ENCODE results near the gene PACRG. TPM values are rescaled to one million over a fixed set of nuclear protein-coding genes. Genes with fewer than 3 reads are reported as not detected.

PACRG gene
- total and polyA plus RNA-seq, 10 of the 15 experiments (the other 5 are each of a cell fraction or from before 2014, with no cell fraction given) = not detected

DNA sequence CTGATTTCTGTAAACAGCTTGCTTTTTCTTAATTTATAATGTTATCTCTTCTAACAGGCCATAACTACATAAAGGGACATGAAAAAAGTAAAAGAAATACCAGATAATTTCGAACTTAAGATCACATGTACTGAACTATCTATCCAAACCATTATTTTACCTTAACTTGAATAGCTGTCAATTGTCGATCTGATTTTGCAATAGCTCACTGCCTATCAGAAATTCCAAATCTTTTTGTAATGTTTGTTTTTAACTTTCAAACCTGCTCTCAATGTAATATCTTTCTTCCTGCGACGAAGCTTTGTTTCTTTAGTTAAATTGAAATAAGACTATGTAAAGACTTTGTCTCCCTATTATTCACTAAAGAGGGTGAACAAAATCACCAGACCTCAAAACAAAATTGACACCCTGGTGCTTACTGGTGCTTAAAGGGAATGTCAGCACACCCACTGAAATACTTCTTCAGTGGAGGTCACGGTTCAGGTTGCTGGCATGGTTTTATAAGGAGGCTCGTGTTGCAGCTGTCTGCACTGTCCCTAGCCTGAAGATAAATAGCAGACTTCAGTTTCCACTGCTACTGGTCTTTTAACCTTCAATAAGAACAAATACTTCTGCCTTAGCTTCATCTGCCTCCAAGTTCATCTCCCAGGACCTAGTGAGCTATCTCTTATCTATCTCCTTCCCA is 569.2 kb downstream of the PACRG start (continued):
- no peak for TF ChIP-seq NFYB (IDR thresholded peaks at IDR 0.05; ENCODE audit: insufficient read depth, low read depth, low read length)
- no peak for TF ChIP-seq KDM1A (IDR thresholded peaks at IDR 0.05; ENCODE audit: borderline replicate concordance)
- no peak for TF ChIP-seq MXI1 (IDR thresholded peaks at IDR 0.05; ENCODE audit: low read depth, low read length)
- TF ChIP-seq LARP7 (IDR thresholded peaks at IDR 0.05) = no peak
- TF ChIP-seq SMC3 (IDR thresholded peaks at IDR 0.05; ENCODE audit: borderline replicate concordance, low read length) = no peak
- no peak for TF ChIP-seq TCF7 (IDR thresholded peaks at IDR 0.05; ENCODE audit: borderline replicate concordance)

DNA sequence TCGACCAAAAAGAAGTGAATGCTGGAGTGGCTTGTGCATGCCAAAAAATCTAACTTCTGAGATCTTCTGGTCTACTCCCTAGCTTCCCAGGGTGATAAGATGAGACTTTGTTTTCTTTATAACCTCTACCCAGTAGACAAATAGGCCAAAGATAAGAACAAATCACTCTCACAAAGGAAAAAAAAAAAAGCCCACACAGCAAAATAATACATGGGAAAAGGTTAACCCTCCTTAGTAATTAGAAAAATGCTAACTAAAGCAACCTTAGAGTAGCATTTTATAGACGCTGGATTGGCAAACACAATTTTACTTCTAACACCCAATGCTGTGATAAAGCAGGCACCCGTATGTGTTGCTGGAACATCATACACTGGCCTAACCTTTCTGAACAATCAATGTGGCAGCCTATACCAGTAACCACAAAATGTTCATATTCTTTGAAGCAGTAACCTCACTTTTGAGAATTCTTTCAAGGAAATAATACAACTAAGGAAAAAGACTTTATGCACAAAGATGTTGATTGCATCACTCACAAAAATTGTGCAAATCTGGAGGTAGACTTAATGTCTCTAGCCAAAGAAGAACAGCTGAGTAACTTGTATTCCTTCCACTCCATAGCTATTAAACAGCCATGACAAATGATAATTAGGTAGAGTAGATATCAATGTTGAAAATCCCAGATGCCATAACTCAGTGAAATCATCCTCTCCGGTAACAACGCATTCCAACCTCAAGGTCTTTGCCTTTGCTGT is 570.5 kb downstream of the PACRG start:
- no peak for FAIRE-seq
- TF ChIP-seq, protein P1, sequence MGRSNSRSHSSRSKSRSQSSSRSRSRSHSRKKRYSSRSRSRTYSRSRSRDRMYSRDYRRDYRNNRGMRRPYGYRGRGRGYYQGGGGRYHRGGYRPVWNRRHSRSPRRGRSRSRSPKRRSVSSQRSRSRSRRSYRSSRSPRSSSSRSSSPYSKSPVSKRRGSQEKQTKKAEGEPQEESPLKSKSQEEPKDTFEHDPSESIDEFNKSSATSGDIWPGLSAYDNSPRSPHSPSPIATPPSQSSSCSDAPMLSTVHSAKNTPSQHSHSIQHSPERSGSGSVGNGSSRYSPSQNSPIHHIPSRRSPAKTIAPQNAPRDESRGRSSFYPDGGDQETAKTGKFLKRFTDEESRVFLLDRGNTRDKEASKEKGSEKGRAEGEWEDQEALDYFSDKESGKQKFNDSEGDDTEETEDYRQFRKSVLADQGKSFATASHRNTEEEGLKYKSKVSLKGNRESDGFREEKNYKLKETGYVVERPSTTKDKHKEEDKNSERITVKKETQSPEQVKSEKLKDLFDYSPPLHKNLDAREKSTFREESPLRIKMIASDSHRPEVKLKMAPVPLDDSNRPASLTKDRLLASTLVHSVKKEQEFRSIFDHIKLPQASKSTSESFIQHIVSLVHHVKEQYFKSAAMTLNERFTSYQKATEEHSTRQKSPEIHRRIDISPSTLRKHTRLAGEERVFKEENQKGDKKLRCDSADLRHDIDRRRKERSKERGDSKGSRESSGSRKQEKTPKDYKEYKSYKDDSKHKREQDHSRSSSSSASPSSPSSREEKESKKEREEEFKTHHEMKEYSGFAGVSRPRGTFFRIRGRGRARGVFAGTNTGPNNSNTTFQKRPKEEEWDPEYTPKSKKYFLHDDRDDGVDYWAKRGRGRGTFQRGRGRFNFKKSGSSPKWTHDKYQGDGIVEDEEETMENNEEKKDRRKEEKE (IDR thresholded peaks at IDR 0.05) = no peak
- TF ChIP-seq, protein P2, sequence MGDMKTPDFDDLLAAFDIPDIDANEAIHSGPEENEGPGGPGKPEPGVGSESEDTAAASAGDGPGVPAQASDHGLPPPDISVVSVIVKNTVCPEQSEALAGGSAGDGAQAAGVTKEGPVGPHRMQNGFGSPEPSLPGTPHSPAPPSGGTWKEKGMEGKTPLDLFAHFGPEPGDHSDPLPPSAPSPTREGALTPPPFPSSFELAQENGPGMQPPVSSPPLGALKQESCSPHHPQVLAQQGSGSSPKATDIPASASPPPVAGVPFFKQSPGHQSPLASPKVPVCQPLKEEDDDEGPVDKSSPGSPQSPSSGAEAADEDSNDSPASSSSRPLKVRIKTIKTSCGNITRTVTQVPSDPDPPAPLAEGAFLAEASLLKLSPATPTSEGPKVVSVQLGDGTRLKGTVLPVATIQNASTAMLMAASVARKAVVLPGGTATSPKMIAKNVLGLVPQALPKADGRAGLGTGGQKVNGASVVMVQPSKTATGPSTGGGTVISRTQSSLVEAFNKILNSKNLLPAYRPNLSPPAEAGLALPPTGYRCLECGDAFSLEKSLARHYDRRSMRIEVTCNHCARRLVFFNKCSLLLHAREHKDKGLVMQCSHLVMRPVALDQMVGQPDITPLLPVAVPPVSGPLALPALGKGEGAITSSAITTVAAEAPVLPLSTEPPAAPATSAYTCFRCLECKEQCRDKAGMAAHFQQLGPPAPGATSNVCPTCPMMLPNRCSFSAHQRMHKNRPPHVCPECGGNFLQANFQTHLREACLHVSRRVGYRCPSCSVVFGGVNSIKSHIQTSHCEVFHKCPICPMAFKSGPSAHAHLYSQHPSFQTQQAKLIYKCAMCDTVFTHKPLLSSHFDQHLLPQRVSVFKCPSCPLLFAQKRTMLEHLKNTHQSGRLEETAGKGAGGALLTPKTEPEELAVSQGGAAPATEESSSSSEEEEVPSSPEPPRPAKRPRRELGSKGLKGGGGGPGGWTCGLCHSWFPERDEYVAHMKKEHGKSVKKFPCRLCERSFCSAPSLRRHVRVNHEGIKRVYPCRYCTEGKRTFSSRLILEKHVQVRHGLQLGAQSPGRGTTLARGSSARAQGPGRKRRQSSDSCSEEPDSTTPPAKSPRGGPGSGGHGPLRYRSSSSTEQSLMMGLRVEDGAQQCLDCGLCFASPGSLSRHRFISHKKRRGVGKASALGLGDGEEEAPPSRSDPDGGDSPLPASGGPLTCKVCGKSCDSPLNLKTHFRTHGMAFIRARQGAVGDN (IDR thresholded peaks at IDR 0.05) = no peak
- TF ChIP-seq, protein P3, sequence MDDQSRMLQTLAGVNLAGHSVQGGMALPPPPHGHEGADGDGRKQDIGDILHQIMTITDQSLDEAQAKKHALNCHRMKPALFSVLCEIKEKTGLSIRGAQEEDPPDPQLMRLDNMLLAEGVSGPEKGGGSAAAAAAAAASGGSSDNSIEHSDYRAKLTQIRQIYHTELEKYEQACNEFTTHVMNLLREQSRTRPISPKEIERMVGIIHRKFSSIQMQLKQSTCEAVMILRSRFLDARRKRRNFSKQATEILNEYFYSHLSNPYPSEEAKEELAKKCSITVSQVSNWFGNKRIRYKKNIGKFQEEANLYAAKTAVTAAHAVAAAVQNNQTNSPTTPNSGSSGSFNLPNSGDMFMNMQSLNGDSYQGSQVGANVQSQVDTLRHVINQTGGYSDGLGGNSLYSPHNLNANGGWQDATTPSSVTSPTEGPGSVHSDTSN (IDR thresholded peaks at IDR 0.05; ENCODE audit: insufficient replicate concordance, low read depth, low read length) = no peak
- TF ChIP-seq, protein P4, sequence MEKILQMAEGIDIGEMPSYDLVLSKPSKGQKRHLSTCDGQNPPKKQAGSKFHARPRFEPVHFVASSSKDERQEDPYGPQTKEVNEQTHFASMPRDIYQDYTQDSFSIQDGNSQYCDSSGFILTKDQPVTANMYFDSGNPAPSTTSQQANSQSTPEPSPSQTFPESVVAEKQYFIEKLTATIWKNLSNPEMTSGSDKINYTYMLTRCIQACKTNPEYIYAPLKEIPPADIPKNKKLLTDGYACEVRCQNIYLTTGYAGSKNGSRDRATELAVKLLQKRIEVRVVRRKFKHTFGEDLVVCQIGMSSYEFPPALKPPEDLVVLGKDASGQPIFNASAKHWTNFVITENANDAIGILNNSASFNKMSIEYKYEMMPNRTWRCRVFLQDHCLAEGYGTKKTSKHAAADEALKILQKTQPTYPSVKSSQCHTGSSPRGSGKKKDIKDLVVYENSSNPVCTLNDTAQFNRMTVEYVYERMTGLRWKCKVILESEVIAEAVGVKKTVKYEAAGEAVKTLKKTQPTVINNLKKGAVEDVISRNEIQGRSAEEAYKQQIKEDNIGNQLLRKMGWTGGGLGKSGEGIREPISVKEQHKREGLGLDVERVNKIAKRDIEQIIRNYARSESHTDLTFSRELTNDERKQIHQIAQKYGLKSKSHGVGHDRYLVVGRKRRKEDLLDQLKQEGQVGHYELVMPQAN (conservative IDR thresholded peaks at IDR 0.05) = no peak

More for the DNA sequence above, 570.5 kb downstream of the PACRG start:
- no TSS peak for BruUV-seq (replicated peaks)
- Histone ChIP-seq H3K79me2 (ENCODE audit: control insufficient read depth, insufficient read depth, low read length) (no peaks in the 10 kb centered on the region), H3K27ac (ENCODE audit: control insufficient read depth, insufficient read depth) (no peak overlapping the region), H2AFZ (ENCODE audit: control insufficient read depth, low read depth, low read length) (no peak overlapping the region), H3K27me3 (replicated peaks in 1 of 2; ENCODE audit: control insufficient read depth in 2 of 2, insufficient read depth in 2 of 2, low read length in 1 of 2) (no peaks in the 10 kb centered on the region; a peak in 2 of 4 replicates), H3K4me1 (ENCODE audit: control insufficient read depth, insufficient read depth, low read length) (no peaks in the 10 kb centered on the region), H3K9ac (ENCODE audit: control insufficient read depth, insufficient read depth, low read length) (no peak overlapping the region), H4K20me1 (ENCODE audit: control insufficient read depth, insufficient read depth) (no peaks in the 10 kb centered on the region), H3K36me3 (ENCODE audit: control insufficient read depth in 2 of 2, insufficient read depth in 2 of 2, low read length in 1 of 2) (no peaks in the 10 kb centered on the region), H3K4me2 (ENCODE audit: control insufficient read depth, insufficient read depth) (no peak overlapping the region), H3K4me3 (no peak overlapping the region), H3K9me3 (replicated peaks; ENCODE audit: control insufficient read depth, insufficient read depth, low read length) (no peaks in the 10 kb centered on the region)
- ATAC-seq (no peak), DNase-seq (ENCODE audit: low read depth, low spot score) (no peak)
- in situ Hi-C loops (cut with MboI) = no loop called here
- ChIA-PET CTCF (interaction anchor here (0.6 kb wide), 1 partner anchor 19 kb away, joined by 3 read pairs; no protein-coding TSS in a partner anchor), SMC1A (ENCODE audit: uncharacterized antibody, unreplicated experiment) (no interaction called here), RAD21 (ENCODE audit: unreplicated experiment) (no interaction called here), POLR2A (no interaction called here)
- WGBS (ENCODE audit: insufficient coverage, insufficient replicate concordance, low lambda C conversion rate, missing lambda C conversion rate) = 46% methylated on average over 5 of the region's 5 CpGs
- intact Hi-C loops (cut with micrococcal nuclease; ENCODE audit: unreplicated experiment) = no loop called here
